NCI-H345 (cell line): Measurements from ENCODE around the gene HOATZ.

Experiments used
- DNase-seq: peaks from one replicate; lab custom pipeline; 2025; lab: John Stamatoyannopoulos, UW

HOATZ gene

GRCh38 chr11:111549196-111549868, 34.8 kb downstream of the HOATZ start:
- DNase-seq: no peak

DNA sequence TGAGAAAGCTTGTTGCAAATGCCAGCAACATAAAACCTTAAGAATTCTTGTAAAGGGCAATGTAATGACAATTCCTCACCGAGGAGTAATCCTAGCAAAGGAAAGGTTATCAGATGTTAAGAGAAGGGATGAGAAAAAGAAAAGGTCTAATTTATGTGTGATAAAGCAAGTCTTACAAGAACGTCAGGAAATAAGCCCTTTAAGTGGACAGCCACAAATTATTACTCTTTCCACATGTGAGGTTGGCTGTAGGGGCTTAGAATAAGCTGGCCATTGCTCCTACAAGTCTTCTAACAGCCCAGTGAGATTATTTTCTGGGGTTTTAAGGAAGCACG, 35.3 kb downstream of the HOATZ start:
- no peak for DNase-seq

- DNase-seq: no peak
Observed at GRCh38 chr11:111550258-111550657, 35.7 kb downstream of the HOATZ start.

DNA sequence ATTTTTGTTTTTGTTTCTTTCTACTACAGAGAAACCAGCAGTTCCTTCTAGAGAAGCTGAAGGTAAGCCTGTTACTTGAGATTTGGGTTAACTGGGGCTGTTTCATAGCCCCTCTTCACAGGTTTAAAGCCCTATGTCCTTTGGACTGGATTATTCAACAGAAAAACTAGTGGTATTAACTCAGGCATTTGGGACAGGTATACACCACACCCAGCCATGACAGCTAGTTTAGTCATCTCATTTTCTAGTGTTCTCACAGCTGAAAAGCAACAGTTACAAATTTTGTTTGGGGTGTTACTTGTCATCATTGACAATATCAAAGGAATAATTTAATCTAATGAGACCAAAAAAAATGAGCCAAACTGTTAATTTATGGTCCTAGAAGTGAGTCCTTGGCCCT, 40.0 kb downstream of the HOATZ start:
- DNase-seq: no peak

DNA sequence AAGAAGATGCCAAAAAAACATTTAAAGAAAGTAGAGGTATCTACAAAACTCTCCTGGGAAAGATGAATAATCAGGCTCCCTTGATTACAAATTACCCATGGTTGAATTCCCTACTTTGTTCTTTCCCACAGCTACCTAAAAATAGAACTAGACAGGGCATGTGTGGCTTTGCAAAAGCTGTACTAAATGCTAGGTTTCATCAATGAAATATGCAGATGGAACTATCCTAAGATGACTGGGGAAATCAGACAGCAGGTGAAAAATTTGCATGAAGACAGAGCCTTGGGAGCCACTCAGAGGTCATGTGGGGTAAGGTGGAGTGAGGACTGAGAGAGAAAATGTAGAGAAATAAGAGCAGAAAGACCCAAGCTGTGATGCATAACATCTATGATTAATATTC, 40.7 kb downstream of the HOATZ start:
- DNase-seq: no peak

- DNase-seq: no peak
Observed at GRCh38 chr11:111557425-111558111, 43.0 kb downstream of the HOATZ start.

DNA sequence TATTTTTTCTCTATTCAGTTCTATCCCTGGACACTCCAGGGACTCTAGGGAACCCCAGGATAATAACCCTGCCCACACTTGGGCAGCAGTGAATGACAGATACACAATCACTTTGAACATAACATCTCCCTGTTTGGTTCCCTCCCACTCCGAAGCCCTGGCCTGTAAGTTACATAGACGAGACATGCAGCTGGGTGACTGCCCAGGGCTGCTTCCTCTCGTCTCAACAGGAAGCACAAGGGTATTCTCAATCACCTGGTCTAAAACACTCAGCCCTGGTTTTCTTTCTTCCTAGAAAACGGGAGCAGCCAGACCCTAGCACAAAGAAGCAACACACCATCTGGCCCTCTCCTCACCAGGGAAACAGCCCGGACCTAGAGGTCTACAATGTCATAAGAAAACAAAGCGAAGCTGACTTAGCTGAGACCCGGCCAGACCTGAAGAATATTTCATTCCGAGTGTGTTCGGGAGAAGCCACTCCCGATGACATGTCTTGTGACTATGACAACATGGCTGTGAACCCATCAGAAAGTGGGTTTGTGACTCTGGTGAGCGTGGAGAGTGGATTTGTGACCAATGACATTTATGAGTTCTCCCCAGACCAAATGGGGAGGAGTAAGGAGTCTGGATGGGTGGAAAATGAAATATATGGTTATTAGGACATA, 45.4 kb downstream of the HOATZ start:
- DNase-seq: no peak

GRCh38 chr11:111560800-111561199, 46.2 kb downstream of the HOATZ start:
- DNase-seq: no peak

DNA sequence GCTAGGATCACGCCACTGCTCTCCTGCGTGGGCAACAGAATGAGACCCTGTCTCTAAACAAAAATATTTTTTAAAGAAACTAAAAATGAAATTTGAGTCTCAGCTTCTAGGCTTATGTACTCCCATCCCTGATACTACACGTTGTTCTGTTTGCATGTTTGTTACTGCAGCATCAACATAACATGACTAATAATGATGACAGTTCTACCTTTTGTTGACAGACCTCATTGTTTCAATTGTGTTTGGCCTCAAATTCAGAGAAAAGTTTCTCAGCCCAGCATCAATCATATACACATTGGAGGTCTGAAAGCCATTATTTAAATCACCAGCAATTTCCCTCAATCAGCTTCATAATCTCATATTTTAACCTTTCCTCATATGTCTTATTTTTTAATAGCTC, 46.7 kb downstream of the HOATZ start:
- DNase-seq: no peak

GRCh38 chr11:111561791-111562325, 47.3 kb downstream of the HOATZ start:
- DNase-seq: no peak

DNA sequence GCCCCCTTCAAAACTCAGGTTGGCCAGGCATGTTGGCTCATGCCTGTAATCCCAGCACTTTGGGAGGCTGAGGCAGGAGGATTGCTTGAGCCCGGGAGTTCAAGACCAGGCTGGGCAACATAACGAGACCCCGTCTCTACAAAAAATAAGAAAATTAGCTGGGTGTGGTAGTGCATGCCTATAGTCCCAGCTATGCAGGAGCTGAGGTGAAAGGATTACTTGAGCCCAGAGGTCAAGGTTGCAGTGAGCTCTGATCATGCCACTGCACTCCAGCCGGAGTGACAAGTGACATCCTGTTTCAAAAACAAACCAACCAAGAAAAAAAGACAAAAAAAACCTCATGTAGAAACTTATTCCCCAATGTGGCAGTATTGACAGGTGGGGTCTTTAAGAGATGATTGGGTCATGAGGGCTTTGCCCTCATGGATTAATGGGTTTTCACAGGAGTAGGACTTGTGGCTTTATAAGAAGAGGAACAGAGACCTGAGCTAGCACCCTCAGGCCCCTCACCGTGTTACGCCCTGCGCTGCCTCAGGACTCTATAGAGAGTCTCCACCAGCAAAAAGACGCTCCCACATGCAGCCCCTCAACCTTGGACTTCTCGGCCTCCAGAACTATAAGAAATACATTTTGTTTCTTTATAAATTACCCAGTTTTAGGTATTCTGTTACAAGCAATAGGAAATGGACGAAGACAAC, 48.3 kb downstream of the HOATZ start:
- DNase-seq: no peak

- DNase-seq: peak; percentile 66
Observed at GRCh38 chr11:111565114-111565720, 50.6 kb downstream of the HOATZ start.

GRCh38 chr11:111566324-111566723, 51.7 kb downstream of the HOATZ start:
- no peak for DNase-seq

- no peak for DNase-seq
Observed at GRCh38 chr11:111569476-111569875, 54.9 kb downstream of the HOATZ start.

GRCh38 chr11:111570796-111571195, 56.2 kb downstream of the HOATZ start:
- DNase-seq: no peak

DNA sequence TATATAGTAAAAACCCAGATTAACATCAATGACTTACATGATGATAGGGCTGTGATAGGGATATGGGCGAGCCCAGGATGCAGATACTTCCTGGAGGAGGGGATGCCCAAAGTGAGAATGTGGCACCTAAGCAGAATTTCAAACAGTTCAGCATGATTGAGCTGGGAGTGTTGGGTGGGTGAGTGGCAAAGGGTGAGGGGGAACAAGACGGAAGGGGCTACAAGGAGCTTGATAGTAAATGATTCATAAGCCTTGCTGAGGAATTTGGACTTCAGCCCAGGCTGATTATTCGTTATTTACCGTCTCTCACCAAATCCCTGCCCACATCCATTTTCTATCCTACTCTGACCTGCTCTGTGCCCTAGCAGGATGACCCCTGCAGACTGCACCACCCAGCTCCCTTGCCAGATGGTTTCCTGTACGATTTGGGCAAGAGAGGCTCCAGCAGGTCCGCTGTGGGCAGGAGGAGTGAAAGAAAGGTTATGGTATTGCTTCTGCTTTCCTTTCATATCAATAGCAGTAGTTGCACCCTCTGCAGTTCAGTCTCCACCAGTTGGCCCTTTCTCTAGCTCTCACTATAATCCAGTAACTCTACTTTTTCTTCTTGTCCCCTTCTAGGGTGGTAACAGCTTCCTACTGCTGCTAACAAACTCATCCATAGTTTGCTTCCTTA, 57.4 kb downstream of the HOATZ start:
- no peak for DNase-seq

DNA sequence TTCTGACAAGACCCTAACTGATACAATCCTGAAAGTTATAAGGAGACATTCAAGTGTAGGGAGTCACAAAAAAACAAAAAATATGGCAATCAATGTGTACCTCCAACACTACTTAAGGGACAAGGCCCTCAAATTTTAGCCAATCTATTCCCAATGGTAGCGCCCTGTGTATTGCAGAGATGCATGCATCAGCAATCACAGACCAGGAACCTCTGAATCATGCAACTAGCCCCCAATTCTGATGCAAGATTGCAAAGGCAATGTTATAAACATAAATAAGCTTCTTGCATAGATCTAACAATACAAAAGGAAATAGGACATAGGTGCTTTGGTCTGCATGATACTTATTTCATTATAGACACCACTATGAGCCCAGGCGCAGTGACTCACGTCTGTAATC, 58.0 kb downstream of the HOATZ start:
- no peak for DNase-seq

DNA sequence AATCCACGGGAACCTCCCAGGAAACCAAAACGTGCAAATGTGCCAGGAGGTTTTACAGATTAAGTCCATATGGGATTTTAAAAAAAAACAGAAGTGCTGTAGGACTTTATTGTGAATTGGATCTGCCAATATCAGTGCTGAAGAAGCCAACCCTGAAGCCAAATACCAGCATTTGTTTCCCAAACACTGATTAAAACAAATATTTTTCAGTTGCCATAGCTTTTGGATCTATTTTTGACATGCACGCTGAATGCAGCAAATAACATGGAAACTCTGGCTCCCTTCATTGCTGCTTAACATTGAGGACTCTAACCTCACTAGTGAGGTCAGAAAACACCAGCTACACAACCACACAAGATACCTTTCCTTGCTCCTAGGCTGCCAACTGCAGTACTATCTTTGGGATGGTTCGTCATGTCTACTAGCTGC, 59.3 kb downstream of the HOATZ start:
- no peak for DNase-seq

DNA sequence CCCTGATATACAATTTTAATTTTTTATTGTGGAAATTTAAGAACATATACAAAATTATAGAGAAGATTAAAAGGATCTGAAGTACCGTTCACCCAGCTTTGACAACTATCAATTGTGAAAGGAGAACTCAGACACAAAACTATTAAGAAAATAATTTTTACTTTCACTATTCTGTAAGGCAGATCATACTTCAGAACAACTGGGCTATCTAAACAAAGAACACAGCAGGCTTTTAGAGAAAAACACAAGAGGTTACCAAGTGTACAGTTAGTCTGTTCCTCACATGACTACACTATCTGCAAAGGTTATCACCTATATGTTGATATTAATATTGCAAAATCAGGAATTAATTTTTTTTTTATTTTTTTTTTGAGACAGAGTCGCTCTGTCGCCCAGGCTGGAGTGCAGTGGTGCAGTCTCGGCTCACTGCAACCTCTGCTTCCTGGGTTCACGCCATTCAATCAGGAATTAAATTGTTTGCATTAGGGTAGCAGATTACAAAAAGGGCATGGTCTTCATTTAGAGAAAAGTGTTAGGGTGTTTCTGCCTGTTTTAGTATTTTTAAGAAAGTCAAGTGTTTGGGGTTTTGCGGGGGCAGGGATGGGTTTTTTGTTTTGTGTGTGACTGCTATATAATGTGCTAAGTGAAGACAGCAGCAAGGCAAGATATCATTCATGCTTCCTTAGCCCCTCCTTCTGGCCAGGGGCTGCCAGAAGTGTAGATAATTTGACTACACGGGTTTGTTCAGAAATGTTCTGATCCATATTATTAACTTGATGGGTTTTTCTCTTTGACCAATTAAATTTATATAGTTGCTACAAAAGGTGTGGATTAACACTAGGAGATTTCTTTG, 60.0 kb downstream of the HOATZ start:
- DNase-seq: peak; percentile 5

GRCh38 chr11:111575740-111576139, 61.2 kb downstream of the HOATZ start:
- no peak for DNase-seq

DNA sequence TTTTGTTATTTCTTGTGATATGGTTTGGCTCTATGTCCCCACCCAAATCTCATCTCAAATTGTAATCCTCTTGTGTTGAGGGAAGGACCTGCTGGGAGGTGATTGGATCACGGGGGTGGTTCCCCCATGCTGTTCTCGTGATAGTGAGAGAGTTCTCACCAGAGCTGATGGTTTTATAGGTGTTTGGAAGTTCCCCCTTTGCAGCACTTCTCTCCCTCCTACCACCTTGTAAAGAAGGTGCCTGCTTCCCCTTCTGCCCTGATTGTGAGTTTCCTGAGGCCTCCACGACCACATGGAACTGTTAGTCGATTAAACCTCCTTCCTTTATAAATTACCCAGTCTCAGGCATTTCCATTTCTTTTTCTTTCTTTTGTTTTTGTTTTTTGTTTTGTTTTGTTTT, 63.2 kb downstream of the HOATZ start:
- DNase-seq: no peak
